Measurements from ENCODE around the gene ADM.

GRCh38 chr11:10310301-10310841 lies 5.5 kb downstream of the ADM start:
- TF ChIP-seq EZH2 (IDR thresholded peaks at IDR 0.05; ENCODE audit: borderline replicate concordance, low read length): no peak
- no peak for TF ChIP-seq CTCF (conservative IDR thresholded peaks at IDR 0.05 in 1 of 2, IDR thresholded peaks at IDR 0.05 in 1 of 2; ENCODE audit: extremely low read depth in 1 of 2, insufficient read depth in 1 of 2, low read depth in 1 of 2, low read length in 2 of 2)
